ENCODE results near the gene SLC2A5.

The SLC2A5 gene

GRCh38 chr1:9069326-9070100 is at the start of gene SLC2A5:
Gene SLC2A5 (minus strand): TSS chr1:9069635. CDS start chr1:9069536, 99 bp downstream.
- Histone ChIP-seq H2AFZ (ENCODE audit: low read depth, low read length) (no peak within 1 kb of the TSS; the same call in 1 of the 2 replicates), H3K9me3 (ENCODE audit: insufficient read depth, low read length) (no peaks in the 10 kb centered on the region), H3K27ac (ENCODE audit: low read length) (peak within 1 kb of the TSS; percentile 79), H3K4me3 (ENCODE audit: low read length) (peak within 1 kb of the TSS; percentile 78), H3K4me2 (ENCODE audit: low read length) (peak within 1 kb of the TSS; percentile 99), H3K27me3 (ENCODE audit: low read depth, low read length) (no peaks in the 10 kb centered on the region; the same call in 1 of the 2 replicates), H3K4me1 (ENCODE audit: low read length) (peaks cover 37% of the 10 kb centered on the region), H3K36me3 (replicated peaks; ENCODE audit: low read depth, low read length) (no peaks in the 10 kb centered on the region), H3K79me2 (ENCODE audit: low read length) (no peaks in the 10 kb centered on the region), H3K9ac (ENCODE audit: low read length) (peak within 1 kb of the TSS; percentile 66), H4K20me1 (ENCODE audit: insufficient read depth, low read length) (no peaks in the 10 kb centered on the region)
- TF ChIP-seq CTCF (IDR thresholded peaks at IDR 0.05; ENCODE audit: low read depth, low read length) (no peak), EZH2phosphoT487 (IDR thresholded peaks at IDR 0.05; ENCODE audit: low read depth) (no peak)

- Histone ChIP-seq H2AFZ (ENCODE audit: low read depth, low read length) (no peak overlapping the region), H3K4me1 (ENCODE audit: low read length) (peaks cover 26% of the 10 kb centered on the region), H3K4me3 (ENCODE audit: low read length) (no peak overlapping the region), H3K9ac (ENCODE audit: low read length) (no peak overlapping the region), H3K36me3 (replicated peaks; ENCODE audit: low read depth, low read length) (no peaks in the 10 kb centered on the region), H3K27me3 (ENCODE audit: low read depth, low read length) (no peaks in the 10 kb centered on the region), H4K20me1 (ENCODE audit: insufficient read depth, low read length) (no peaks in the 10 kb centered on the region), H3K9me3 (ENCODE audit: insufficient read depth, low read length) (no peaks in the 10 kb centered on the region), H3K79me2 (ENCODE audit: low read length) (no peaks in the 10 kb centered on the region), H3K4me2 (ENCODE audit: low read length) (no peak overlapping the region), H3K27ac (ENCODE audit: low read length) (no peak overlapping the region)
- no peak for TF ChIP-seq CTCF (IDR thresholded peaks at IDR 0.05; ENCODE audit: low read depth, low read length)
- no peak for TF ChIP-seq EZH2phosphoT487 (IDR thresholded peaks at IDR 0.05; ENCODE audit: low read depth)
Measured at GRCh38 chr1:9118186-9118585, 48.8 kb upstream of the SLC2A5 start.

- Histone ChIP-seq H3K9me3 (ENCODE audit: insufficient read depth, low read length) (no peaks in the 10 kb centered on the region), H3K4me1 (ENCODE audit: low read length) (peaks cover 14% of the 10 kb centered on the region), H3K27ac (ENCODE audit: low read length) (no peak overlapping the region), H3K27me3 (ENCODE audit: low read depth, low read length) (no peaks in the 10 kb centered on the region), H2AFZ (ENCODE audit: low read depth, low read length) (no peak overlapping the region), H3K36me3 (replicated peaks; ENCODE audit: low read depth, low read length) (no peaks in the 10 kb centered on the region), H3K9ac (ENCODE audit: low read length) (no peak overlapping the region), H3K4me2 (ENCODE audit: low read length) (no peak overlapping the region), H4K20me1 (ENCODE audit: insufficient read depth, low read length) (no peaks in the 10 kb centered on the region), H3K79me2 (ENCODE audit: low read length) (no peaks in the 10 kb centered on the region), H3K4me3 (ENCODE audit: low read length) (no peak overlapping the region)
- TF ChIP-seq EZH2phosphoT487 (IDR thresholded peaks at IDR 0.05; ENCODE audit: low read depth) (no peak), CTCF (IDR thresholded peaks at IDR 0.05; ENCODE audit: low read depth, low read length) (no peak)
Measured at GRCh38 chr1:9115351-9116205, 46.1 kb upstream of the SLC2A5 start.

All from OCI-LY3 (cell line).